Measurements from ENCODE around the gene SEMA6A.

SEMA6A gene

GRCh38 chr5:116576053-116576713 lies 1.6 kb upstream of the SEMA6A start:
- in situ Hi-C loops (cut with MboI; ENCODE audit: low sequenced_read_pairs), result no loop called here

- in situ Hi-C loops (cut with MboI; ENCODE audit: low sequenced_read_pairs), result no loop called here
Observed at GRCh38 chr5:116575326-116576052, 866 bp upstream of the SEMA6A start.

- in situ Hi-C loops (cut with MboI; ENCODE audit: low sequenced_read_pairs), result no loop called here
Observed at GRCh38 chr5:116573702-116574366, 789 bp downstream of the SEMA6A start.

GRCh38 chr5:116573279-116573701 lies 1.3 kb downstream of the SEMA6A start:
- in situ Hi-C loops (cut with MboI; ENCODE audit: low sequenced_read_pairs), result no loop called here

GRCh38 chr5:116572350-116573278 lies 2.0 kb downstream of the SEMA6A start:
- in situ Hi-C loops (cut with MboI; ENCODE audit: low sequenced_read_pairs), result no loop called here

GRCh38 chr5:116571568-116572349 lies 2.9 kb downstream of the SEMA6A start:
- in situ Hi-C loops (cut with MboI; ENCODE audit: low sequenced_read_pairs), result no loop called here

- in situ Hi-C loops (cut with MboI; ENCODE audit: low sequenced_read_pairs), result no loop called here
Observed at GRCh38 chr5:116569999-116570398, 4.6 kb downstream of the SEMA6A start.

- in situ Hi-C loops (cut with MboI; ENCODE audit: low sequenced_read_pairs), result no loop called here
Observed at GRCh38 chr5:116567106-116567505, 7.5 kb downstream of the SEMA6A start.

GRCh38 chr5:116566251-116566650 lies 8.4 kb downstream of the SEMA6A start:
- in situ Hi-C loops (cut with MboI; ENCODE audit: low sequenced_read_pairs), result no loop called here

GRCh38 chr5:116564756-116565490 lies 9.7 kb downstream of the SEMA6A start:
- in situ Hi-C loops (cut with MboI; ENCODE audit: low sequenced_read_pairs), result no loop called here

GRCh38 chr5:116564312-116564711 lies 10.3 kb downstream of the SEMA6A start:
- in situ Hi-C loops (cut with MboI; ENCODE audit: low sequenced_read_pairs), result no loop called here

- in situ Hi-C loops (cut with MboI; ENCODE audit: low sequenced_read_pairs), result no loop called here
Observed at GRCh38 chr5:116563736-116564308, 10.8 kb downstream of the SEMA6A start.

GRCh38 chr5:116562669-116563068 lies 12.0 kb downstream of the SEMA6A start:
- in situ Hi-C loops (cut with MboI; ENCODE audit: low sequenced_read_pairs), result no loop called here

GRCh38 chr5:116561658-116562057 lies 13.0 kb downstream of the SEMA6A start:
- in situ Hi-C loops (cut with MboI; ENCODE audit: low sequenced_read_pairs), result no loop called here

GRCh38 chr5:116559673-116560164 lies 14.9 kb downstream of the SEMA6A start:
- in situ Hi-C loops (cut with MboI; ENCODE audit: low sequenced_read_pairs), result no loop called here

GRCh38 chr5:116559239-116559638 lies 15.4 kb downstream of the SEMA6A start:
- in situ Hi-C loops (cut with MboI; ENCODE audit: low sequenced_read_pairs), result no loop called here

- in situ Hi-C loops (cut with MboI; ENCODE audit: low sequenced_read_pairs), result no loop called here
Observed at GRCh38 chr5:116557669-116558271, 16.9 kb downstream of the SEMA6A start.

- in situ Hi-C loops (cut with MboI; ENCODE audit: low sequenced_read_pairs), result no loop called here
Observed at GRCh38 chr5:116554764-116555163, 19.9 kb downstream of the SEMA6A start.

Data from HL-60/S4 (cell line).